H1 (cell line): ENCODE results near the gene PARS2. TPM values are rescaled to one million over a fixed set of nuclear protein-coding genes. Genes with fewer than 3 reads are reported as not detected.

Source experiments
- GTF2F1 ChIP-seq: IDR thresholded peaks from 2 replicates; pipeline ENCODE4 v1.6.1; 2012; ENCODE audit warnings: low read depth, low read length, improper control_type of control experiment, borderline replicate concordance
- polyA plus RNA-seq, 7 experiments: library from polyadenylated mRNA; depleted of rRNA in 3 of 7; stranded (reverse) in 5 of 7; unstranded in 2 of 7; fragments of >200 nt in 5 of 7; fragments of 200-250 nt in 2 of 7; gene quantifications; 1 replicate in 5 of 7; 2 replicates in 1 of 7; 4 replicates in 1 of 7; pipeline versions ENCODE4 v1.2.1 to v1.2.3, GENCODE V29; 2011 to 2013; ENCODE audit warnings: missing spikeins in 2 of 7, mixed read lengths in 2 of 7
- total RNA-seq: library from RNA; stranded (reverse); fragmentation: NEBNext Ultra II Directional; extraction: Animal tissue kit (Norgen Biotek cat#: 25700); gene quantifications from 2 replicates; pipeline ENCODE4 v1.2.1, GENCODE V29; 2021

PARS2 gene
- total and polyA plus RNA-seq, 2 of the 8 experiments (the other 6 are each of a cell fraction or from before 2014, with no cell fraction given): 8.9 to 10.0 TPM

DNA sequence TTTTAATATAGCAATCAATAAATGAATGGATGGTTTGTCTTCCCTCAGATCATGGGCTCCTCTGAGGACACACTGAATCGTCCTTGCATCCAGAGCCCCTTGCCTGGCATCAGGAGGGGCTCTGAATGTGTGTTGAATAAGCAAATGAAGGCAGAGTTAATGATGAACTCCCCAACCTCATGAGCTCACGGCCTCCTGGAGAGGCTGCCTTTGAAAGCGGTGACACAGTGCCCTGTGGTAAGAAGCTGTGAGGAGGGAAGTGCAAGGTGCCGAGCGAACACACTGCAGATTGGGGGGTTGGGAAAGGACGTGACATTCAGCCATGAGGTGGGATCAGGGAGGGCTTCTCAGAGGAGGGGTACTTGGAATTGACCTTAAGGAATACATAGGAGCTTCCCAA, 3.2 kb upstream of the PARS2 start (continued):
- no peak for TF ChIP-seq GTF2F1
- TF ChIP-seq, all 59 proteins: peak for 0
